Measurements from ENCODE around the gene VPS41.

The VPS41 gene

GRCh38 chr7:38801786-38802185 lies 107.2 kb downstream of the VPS41 start:
- DNase-seq = no peak

- no peak for DNase-seq
Measured at GRCh38 chr7:38798552-38799267, 110.3 kb downstream of the VPS41 start.

GRCh38 chr7:38796626-38797501 lies 112.1 kb downstream of the VPS41 start:
- DNase-seq = peak in 7 of 14 donors; percentile 2 to 81 (median 5)

- DNase-seq = no peak
Measured at GRCh38 chr7:38795593-38795992, 113.4 kb downstream of the VPS41 start.

GRCh38 chr7:38781991-38782390 lies 127.0 kb downstream of the VPS41 start:
- no peak for DNase-seq

GRCh38 chr7:38777609-38778008 lies 131.4 kb downstream of the VPS41 start:
- no peak for DNase-seq

- DNase-seq = no peak
Measured at GRCh38 chr7:38775506-38776175, 133.3 kb downstream of the VPS41 start.

GRCh38 chr7:38773430-38773829 lies 135.6 kb downstream of the VPS41 start:
- DNase-seq = no peak

- no peak for DNase-seq
Measured at GRCh38 chr7:38760226-38760625, 148.8 kb downstream of the VPS41 start.

GRCh38 chr7:38759028-38759427 lies 150.0 kb downstream of the VPS41 start:
- DNase-seq = no peak

- no peak for DNase-seq
Measured at GRCh38 chr7:38757931-38758330, 151.1 kb downstream of the VPS41 start.

GRCh38 chr7:38756521-38756920 lies 152.5 kb downstream of the VPS41 start:
- no peak for DNase-seq

GRCh38 chr7:38753347-38753746 lies 155.6 kb downstream of the VPS41 start:
- DNase-seq = no peak

GRCh38 chr7:38751416-38751815 lies 157.6 kb downstream of the VPS41 start:
- DNase-seq = no peak

GRCh38 chr7:38748056-38748610 lies 160.9 kb downstream of the VPS41 start:
- no peak for DNase-seq

GRCh38 chr7:38746438-38746837 lies 162.6 kb downstream of the VPS41 start:
- DNase-seq = no peak

- DNase-seq = no peak
Measured at GRCh38 chr7:38744746-38745145, 164.2 kb downstream of the VPS41 start.

GRCh38 chr7:38743899-38744298 lies 165.1 kb downstream of the VPS41 start:
- no peak for DNase-seq

GRCh38 chr7:38740041-38740440 lies 168.9 kb downstream of the VPS41 start:
- DNase-seq = no peak

- DNase-seq = no peak
Measured at GRCh38 chr7:38736138-38736537, 172.9 kb downstream of the VPS41 start.

- DNase-seq = no peak
Measured at GRCh38 chr7:38731215-38731614, 177.8 kb downstream of the VPS41 start.

- no peak for DNase-seq
Measured at GRCh38 chr7:38728145-38728544, 180.8 kb downstream of the VPS41 start.

Data from C1 segment of cervical spinal cord (tissue), 14 donors.